Measurements from ENCODE around the gene BLM.
A peak's percentile ranks its signal among the peaks of the same experiment; 100 is the strongest.
"Not testable (repeated sequence)": the region's sequence is repeated elsewhere in the genome, so short reads cannot be mapped to it uniquely, and the experiment has no call there.

Gene BLM

DNA sequence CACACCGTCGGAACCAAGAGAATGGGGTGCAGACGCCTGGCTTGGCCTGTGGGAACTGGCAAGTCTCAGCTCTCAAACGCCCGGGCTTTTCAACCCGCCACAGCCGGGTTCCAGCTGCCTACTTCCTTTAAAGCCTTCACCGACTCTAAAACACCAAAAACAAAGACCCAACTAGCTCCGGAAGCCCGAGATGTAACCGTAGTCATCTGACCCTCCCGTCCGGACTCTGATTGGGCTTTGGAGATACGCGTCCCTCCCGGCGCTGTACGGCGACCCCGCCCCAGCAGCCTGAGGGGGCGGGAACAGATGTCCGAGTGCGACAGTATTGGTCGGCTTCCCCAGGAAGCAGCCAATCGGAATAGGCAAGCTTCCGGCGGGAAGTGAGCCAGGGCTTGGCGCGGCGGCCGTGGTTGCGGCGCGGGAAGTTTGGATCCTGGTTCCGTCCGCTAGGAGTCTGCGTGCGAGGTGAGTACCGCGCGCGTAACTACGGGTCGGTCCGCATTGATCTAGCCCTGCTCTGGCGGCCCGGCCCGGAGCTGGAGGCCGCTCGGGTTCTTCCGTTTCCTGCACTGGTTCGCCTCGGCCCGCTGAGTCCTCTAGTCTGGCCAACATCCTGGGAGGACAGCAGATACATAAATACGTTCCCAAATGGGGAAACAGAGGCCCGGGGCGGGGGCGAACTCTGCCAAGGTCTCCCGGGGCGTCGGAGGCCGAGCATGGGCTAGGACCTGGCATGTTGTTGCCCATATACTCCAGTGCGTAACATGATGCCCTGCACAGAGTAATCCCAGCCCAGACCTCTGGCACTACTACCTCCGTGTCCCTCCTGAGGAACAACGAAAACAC is at the start of gene BLM:
BLM (plus strand) TSS at position 371 of the 846 bp plus-strand sequence. CDS start 30,047 bp downstream, outside the sequence.
- H3K79me2 ChIP-seq, result no peaks in the 10 kb centered on the region
- H3K4me3 ChIP-seq (ENCODE audit: low read depth, low read length), result peak within 1 kb of the TSS; percentile 76
- peaks cover 5% of the 10 kb centered on the region for H3K4me1 ChIP-seq
- H3K36me3 ChIP-seq (ENCODE audit: control insufficient read depth, insufficient read depth, low read length), result no peaks in the 10 kb centered on the region
- H3K4me2 ChIP-seq (ENCODE audit: low read length), result peak within 1 kb of the TSS; percentile 88
- H3K9me3 ChIP-seq (ENCODE audit: control insufficient read depth, low read length), result no peaks in the 10 kb centered on the region
- H2AFZ ChIP-seq, result peak within 1 kb of the TSS; percentile 92
- TF ChIP-seq, protein P1, sequence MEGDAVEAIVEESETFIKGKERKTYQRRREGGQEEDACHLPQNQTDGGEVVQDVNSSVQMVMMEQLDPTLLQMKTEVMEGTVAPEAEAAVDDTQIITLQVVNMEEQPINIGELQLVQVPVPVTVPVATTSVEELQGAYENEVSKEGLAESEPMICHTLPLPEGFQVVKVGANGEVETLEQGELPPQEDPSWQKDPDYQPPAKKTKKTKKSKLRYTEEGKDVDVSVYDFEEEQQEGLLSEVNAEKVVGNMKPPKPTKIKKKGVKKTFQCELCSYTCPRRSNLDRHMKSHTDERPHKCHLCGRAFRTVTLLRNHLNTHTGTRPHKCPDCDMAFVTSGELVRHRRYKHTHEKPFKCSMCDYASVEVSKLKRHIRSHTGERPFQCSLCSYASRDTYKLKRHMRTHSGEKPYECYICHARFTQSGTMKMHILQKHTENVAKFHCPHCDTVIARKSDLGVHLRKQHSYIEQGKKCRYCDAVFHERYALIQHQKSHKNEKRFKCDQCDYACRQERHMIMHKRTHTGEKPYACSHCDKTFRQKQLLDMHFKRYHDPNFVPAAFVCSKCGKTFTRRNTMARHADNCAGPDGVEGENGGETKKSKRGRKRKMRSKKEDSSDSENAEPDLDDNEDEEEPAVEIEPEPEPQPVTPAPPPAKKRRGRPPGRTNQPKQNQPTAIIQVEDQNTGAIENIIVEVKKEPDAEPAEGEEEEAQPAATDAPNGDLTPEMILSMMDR (IDR thresholded peaks at IDR 0.05), result no peak
- peak within 1 kb of the TSS; percentile 75 for H3K27ac ChIP-seq
- H3K9ac ChIP-seq, result no peak within 1 kb of the TSS
- H3K27me3 ChIP-seq (ENCODE audit: control insufficient read depth, insufficient read depth, low read length), result no peaks in the 10 kb centered on the region

DNA sequence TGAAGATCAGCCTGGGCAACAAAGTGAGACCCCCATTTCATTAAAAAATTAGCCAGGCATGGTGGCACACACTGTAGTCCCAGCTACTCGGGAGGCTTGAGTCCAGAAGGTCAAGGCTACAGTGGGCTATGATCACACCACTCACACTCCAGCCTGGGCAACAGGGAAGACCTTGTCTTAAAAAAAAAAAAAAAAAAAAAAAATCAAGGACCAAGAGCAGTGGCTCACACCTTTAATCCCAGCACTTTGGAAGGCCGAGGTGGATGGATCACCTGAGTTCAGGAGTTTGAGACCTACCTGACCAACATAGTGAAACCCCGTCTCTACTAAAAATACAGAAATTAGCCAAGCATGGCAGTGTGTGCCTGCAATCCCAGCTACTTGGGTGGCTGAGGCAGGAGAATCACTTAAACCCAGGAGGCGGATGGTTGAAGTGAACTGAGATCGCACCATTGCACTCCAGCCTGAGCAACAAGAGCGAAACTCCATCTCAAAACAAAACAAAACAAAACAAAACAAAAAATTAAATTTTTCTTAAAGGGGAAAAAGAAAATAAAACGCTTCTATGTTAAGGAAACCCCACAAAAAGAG is 49.3 kb upstream of the BLM start:
- H3K27me3 ChIP-seq (ENCODE audit: control insufficient read depth, insufficient read depth, low read length); H3K27ac ChIP-seq; H3K79me2 ChIP-seq; H2AFZ ChIP-seq; H3K9ac ChIP-seq; H3K9me3 ChIP-seq (ENCODE audit: control insufficient read depth, low read length); H3K4me3 ChIP-seq (ENCODE audit: low read depth, low read length); H3K4me1 ChIP-seq; H3K36me3 ChIP-seq (ENCODE audit: control insufficient read depth, insufficient read depth, low read length); H3K4me2 ChIP-seq (ENCODE audit: low read length): not testable (repeated sequence)

DNA sequence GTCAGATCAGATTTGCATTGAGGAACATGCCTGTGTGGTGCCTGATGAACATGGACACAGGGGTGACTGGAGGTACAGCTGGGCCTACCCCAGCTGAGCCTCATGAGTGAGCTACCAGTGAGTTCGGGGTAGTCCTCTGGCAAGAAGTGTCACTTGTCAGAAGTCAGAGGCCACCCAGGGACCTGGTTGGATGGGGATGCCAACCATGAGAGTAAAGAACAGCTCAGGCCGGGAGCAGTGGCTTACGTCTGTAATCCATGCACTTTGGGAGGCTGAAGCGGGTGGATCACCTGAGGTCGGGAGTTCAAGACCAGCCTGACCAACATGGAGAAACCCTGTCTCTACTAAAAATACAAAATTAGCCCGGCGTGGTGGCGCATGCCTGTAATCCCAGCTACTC is 46.5 kb upstream of the BLM start:
- H3K4me2 ChIP-seq (ENCODE audit: low read length); H3K27me3 ChIP-seq (ENCODE audit: control insufficient read depth, insufficient read depth, low read length); H3K36me3 ChIP-seq (ENCODE audit: control insufficient read depth, insufficient read depth, low read length); H3K4me1 ChIP-seq; H3K4me3 ChIP-seq (ENCODE audit: low read depth, low read length); H3K9ac ChIP-seq; H3K27ac ChIP-seq; H3K9me3 ChIP-seq (ENCODE audit: control insufficient read depth, low read length); H2AFZ ChIP-seq; H3K79me2 ChIP-seq: not testable (repeated sequence)

DNA sequence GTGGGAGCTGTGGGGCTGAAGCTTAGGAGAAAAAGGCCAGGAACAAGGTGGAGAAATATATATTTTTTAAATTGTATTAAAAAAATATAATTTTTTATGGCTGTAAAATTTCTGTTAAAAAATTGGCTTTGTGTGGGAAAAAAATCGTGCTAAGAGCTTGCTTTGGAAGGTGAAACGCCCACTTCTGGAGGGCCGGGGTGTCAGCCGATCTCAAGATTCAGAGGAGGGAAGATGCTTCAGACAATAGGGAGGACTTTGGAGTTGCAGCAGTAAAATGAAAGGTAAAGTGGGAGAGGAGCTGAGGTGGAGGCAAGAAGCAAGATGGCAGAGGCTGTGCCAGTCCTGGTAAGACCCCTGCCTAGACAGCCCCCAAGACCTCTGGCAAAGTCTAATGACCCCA is 45.9 kb upstream of the BLM start:
- H3K9me3 ChIP-seq (ENCODE audit: control insufficient read depth, low read length), result no peaks in the 10 kb centered on the region
- no peaks in the 10 kb centered on the region for H3K79me2 ChIP-seq
- H3K4me3 ChIP-seq (ENCODE audit: low read depth, low read length), result no peak overlapping the region
- H3K4me1 ChIP-seq, result no peaks in the 10 kb centered on the region
- H3K36me3 ChIP-seq (ENCODE audit: control insufficient read depth, insufficient read depth, low read length), result no peaks in the 10 kb centered on the region
- H3K9ac ChIP-seq, result no peak overlapping the region
- H3K27ac ChIP-seq, result no peak overlapping the region
- TF ChIP-seq, protein P1 (IDR thresholded peaks at IDR 0.05), result no peak
- H2AFZ ChIP-seq, result no peak overlapping the region
- H3K27me3 ChIP-seq (ENCODE audit: control insufficient read depth, insufficient read depth, low read length), result no peaks in the 10 kb centered on the region
- no peak overlapping the region for H3K4me2 ChIP-seq (ENCODE audit: low read length)

DNA sequence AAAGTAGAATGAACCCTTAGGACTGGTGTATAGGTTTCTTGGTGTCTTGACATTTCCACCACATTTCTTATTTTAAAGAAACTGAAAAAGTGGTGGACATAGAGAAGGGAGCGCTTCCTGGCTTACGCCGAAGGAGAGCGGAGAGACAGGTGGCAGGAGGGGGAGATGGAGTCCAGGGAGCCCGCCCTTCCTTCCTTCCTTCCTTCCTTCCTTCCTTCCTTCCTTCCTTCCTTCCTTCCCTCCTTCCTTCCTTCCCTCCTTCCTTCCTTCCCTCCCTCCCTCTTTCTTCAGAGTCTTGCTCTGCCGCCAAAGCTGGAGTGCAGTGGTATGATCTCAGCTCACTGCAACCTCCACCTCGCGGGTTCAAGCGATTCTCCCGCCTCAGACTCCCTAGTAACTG is 43.8 kb upstream of the BLM start:
- not testable (repeated sequence) for H3K36me3 ChIP-seq (ENCODE audit: control insufficient read depth, insufficient read depth, low read length); H3K4me1 ChIP-seq; H3K4me3 ChIP-seq (ENCODE audit: low read depth, low read length); H3K79me2 ChIP-seq; H2AFZ ChIP-seq; H3K9me3 ChIP-seq (ENCODE audit: control insufficient read depth, low read length); H3K27me3 ChIP-seq (ENCODE audit: control insufficient read depth, insufficient read depth, low read length); H3K27ac ChIP-seq; H3K4me2 ChIP-seq (ENCODE audit: low read length); H3K9ac ChIP-seq

DNA sequence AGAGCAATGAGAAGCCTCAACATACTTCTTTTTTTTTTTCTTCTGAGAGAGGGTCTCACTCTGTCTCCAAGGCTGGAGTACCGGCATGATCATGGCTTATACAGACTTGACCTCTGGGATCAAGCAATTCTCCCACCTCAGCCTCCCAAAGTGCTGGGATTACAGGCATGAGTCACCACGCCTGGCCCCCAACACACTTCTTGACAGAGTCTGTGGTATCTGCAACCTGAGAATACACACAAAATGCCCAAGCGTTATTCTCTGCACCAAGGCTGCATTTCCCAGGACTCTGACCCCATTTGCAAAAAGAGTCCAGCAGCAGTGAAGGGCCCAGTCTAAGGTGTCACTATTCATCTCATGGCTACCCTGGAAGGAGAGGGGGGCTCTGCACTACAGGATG is 42.7 kb upstream of the BLM start:
- TF ChIP-seq, protein P1 (IDR thresholded peaks at IDR 0.05), result no peak
- H3K9ac ChIP-seq, result no peak overlapping the region
- no peaks in the 10 kb centered on the region for H3K27me3 ChIP-seq (ENCODE audit: control insufficient read depth, insufficient read depth, low read length)
- H2AFZ ChIP-seq, result no peak overlapping the region
- H3K4me2 ChIP-seq (ENCODE audit: low read length), result no peak overlapping the region
- no peaks in the 10 kb centered on the region for H3K9me3 ChIP-seq (ENCODE audit: control insufficient read depth, low read length)
- H3K4me1 ChIP-seq, result no peaks in the 10 kb centered on the region
- H3K36me3 ChIP-seq (ENCODE audit: control insufficient read depth, insufficient read depth, low read length), result no peaks in the 10 kb centered on the region
- H3K79me2 ChIP-seq, result no peaks in the 10 kb centered on the region
- no peak overlapping the region for H3K4me3 ChIP-seq (ENCODE audit: low read depth, low read length)
- no peak overlapping the region for H3K27ac ChIP-seq
